ENCODE data around the gene HPCAL1.

Gene HPCAL1

DNA sequence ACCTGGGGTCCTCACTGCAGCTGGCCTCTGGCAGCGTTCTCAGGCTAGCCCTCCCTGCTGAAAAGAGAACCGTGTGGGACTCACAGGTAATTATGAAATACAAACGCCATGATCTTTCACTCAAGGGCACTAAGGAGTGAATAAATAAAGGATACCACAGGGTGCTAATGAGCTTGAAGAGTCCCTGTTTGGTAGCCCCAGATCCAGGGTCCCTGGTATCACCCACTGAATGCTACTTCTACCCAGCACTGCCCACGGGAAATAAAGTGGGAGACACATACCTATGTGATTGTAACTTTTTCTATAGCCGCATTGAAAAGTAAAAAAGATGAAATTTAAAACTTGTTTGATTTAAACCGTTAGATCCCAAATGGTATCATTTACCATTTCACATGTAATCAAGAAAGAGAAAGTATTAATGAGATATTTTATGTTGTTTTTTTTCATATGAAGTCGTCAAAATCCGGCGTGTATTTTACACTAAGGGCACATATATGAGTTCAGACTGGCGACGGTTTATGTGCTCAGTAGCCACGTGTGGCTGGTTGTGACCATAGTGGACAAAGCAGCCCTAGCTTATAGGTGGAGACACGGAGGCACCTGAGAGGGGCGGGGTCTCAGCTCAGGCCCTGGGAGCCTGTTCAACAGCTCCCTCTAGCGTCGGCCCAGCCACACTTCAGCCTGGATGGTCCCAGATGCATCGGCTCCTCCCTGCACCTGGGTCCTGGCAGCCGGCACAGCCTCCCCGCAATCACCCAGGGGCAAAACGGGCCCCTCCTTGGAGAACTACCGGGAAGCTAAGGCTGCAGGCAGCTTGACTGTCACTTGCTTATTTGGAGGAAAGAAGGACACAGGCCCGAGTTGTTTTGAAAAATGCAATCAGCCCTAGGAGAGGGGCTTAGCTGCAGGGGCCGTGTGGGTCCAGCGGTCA lies 106.2 kb downstream of the HPCAL1 start:
- peak overlapping the region; percentile 54 for H3K27ac ChIP-seq
- TF ChIP-seq CTCF (conservative IDR thresholded peaks at IDR 0.05): peak; percentile 92

GRCh38 chr2:10410001-10410822 lies 107.5 kb downstream of the HPCAL1 start:
- H3K27ac ChIP-seq: peak overlapping the region; percentile 54
- no peak for TF ChIP-seq CTCF (conservative IDR thresholded peaks at IDR 0.05)

- no peak overlapping the region for H3K27ac ChIP-seq
- no peak for TF ChIP-seq CTCF (conservative IDR thresholded peaks at IDR 0.05)
Measured at GRCh38 chr2:10410823-10411437, 108.2 kb downstream of the HPCAL1 start.

DNA sequence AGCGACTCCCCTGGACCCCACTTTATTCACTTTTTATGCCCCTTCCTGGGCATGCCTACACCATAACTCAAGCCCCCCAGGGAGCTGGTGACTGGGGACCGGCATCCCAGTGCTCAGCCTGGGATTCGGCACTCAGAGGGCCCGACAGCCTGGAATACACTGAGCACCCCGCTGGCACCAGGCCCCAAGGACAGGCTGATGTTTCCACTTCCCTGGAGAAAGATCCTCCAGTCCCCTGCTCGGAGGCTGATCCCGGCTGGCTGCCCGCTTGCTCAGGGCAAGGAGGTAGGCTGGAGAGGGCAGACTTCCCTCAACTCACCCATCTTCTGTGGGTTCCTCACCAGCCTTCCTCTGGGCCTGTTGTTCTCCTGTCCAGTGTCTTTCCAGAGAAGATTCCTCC lies 108.9 kb downstream of the HPCAL1 start:
- H3K27ac ChIP-seq: no peak overlapping the region
- no peak for TF ChIP-seq CTCF (conservative IDR thresholded peaks at IDR 0.05)

GRCh38 chr2:10412380-10412779 lies 109.7 kb downstream of the HPCAL1 start:
- no peak for TF ChIP-seq CTCF (conservative IDR thresholded peaks at IDR 0.05)
- H3K27ac ChIP-seq: no peak overlapping the region

DNA sequence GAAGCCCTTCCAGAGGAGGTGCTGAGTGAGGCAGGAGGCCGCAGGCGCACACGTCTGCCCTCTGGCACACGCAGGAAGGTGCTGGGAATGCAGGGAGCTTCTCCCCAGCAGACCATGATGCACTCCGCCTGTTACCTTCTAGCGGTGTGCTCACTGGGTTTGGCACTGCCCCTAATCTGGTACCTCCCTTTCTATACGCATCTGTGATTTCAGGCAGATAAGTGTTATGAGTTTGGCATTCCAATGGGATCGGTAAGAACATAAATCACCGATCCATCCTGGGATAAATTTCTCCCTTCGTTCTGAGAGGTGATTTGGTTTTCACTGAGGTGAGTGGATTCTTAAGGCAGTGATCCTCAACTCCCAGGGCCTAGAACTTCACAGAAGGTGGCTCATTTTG lies 110.8 kb downstream of the HPCAL1 start:
- no peak for TF ChIP-seq CTCF (conservative IDR thresholded peaks at IDR 0.05)
- no peak overlapping the region for H3K27ac ChIP-seq

DNA sequence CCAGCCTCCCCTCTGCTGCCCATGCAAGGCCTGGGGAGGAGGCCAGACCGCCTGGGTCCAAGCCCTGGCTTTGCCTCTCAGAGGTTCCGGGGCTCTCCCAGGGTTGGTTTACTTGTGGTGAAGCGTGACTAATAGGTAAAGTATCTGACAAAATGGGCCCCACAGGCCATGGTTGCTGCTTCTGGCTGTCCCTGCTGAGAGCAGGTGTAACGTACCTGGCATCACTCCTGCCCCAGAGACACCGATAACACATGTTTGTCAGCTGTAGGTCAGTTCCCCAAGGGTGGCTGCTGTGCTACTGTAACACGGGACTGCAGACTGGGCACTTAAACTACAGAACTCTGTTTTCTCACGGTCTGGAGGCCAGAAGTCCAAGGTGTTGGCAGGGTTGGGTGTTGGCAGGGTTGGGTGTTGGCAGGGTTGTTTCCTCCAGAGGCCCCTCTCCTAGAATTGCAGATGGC lies 111.3 kb downstream of the HPCAL1 start:
- no peak overlapping the region for H3K27ac ChIP-seq
- no peak for TF ChIP-seq CTCF (conservative IDR thresholded peaks at IDR 0.05)

Data from VCaP (cell line).